MCF 10A (cell line): ENCODE data around the gene CLIC1. TPM values are rescaled to one million over a fixed set of nuclear protein-coding genes. Genes with fewer than 3 reads are reported as not detected.
A peak's percentile ranks its signal among the peaks of the same experiment; 100 is the strongest.

Experiments used
- BruUV-seq: library from RNA; stranded (reverse); fragments of 400-500 nt; replicated peaks from 2 replicates; lab custom pipeline; 2021; lab: Mats Ljungman, UMichigan
- CTCF ChIA-PET: fragments of 300-600 bp; sonication (Branson Sonifier 250); formaldehyde crosslinking; extraction: SDS; loops from one replicate; lab custom pipeline; 2021; ENCODE audit warnings: antibody characterized with exemption, inconsistent platforms; lab: Yijun Ruan, JAX
- POLR2A ChIA-PET: fragments of 300-600, 350-650 bp; sonication (Branson Sonifier 250); formaldehyde crosslinking; extraction: SDS; loops from one replicate; lab custom pipeline; 2020; ENCODE audit warnings: antibody characterized with exemption, inconsistent platforms; lab: Yijun Ruan, JAX
- DNase-seq: peaks from one replicate; pipeline ENCODE4 v3.0.0-alpha.2; 2018; ENCODE audit not compliant: unreplicated experiment
- H3K27ac Mint-ChIP-seq: one replicate; pipeline ENCODE4 v1.8.0; 2022; ENCODE audit warnings: mild to moderate bottlenecking, low read depth, mixed read lengths; ENCODE audit not compliant: unreplicated experiment
- H3K27me3 Mint-ChIP-seq: one replicate; pipeline ENCODE4 v1.8.0; 2022; ENCODE audit warnings: mixed read lengths; ENCODE audit not compliant: insufficient read depth, unreplicated experiment
- H3K36me3 Mint-ChIP-seq: one replicate; pipeline ENCODE4 v1.8.0; 2022; ENCODE audit warnings: mild to moderate bottlenecking, moderate library complexity, mixed read lengths; ENCODE audit not compliant: insufficient read depth, unreplicated experiment
- H3K4me1 Mint-ChIP-seq: one replicate; pipeline ENCODE4 v1.8.0; 2022; ENCODE audit warnings: mixed read lengths; ENCODE audit not compliant: insufficient read depth, unreplicated experiment
- H3K4me3 Mint-ChIP-seq: one replicate; pipeline ENCODE4 v1.8.0; 2022; ENCODE audit warnings: mild to moderate bottlenecking, moderate library complexity, mixed read lengths; ENCODE audit not compliant: unreplicated experiment
- H3K9me3 Mint-ChIP-seq: one replicate; pipeline ENCODE4 v1.8.0; 2022; ENCODE audit warnings: mixed read lengths; ENCODE audit not compliant: unreplicated experiment
- intact Hi-C: fragments of 100-400 bp; cut with micrococcal nuclease; formaldehyde crosslinking; loops from 2 replicates; pipeline ENCODE4 v1.14.1; 2022
- total RNA-seq: library from RNA; stranded (reverse); gene quantifications from 2 replicates; pipeline ENCODE4 v1.2.3, GENCODE V29; 2022
- TF ChIP-seq, protein P1 (sequence below): fragments of 200-600 bp; IDR thresholded peaks from one replicate; pipeline ENCODE4 v1.8.0; 2022; ENCODE audit warnings: antibody characterized with exemption, mild to moderate bottlenecking; ENCODE audit not compliant: unreplicated experiment

The CLIC1 gene
- total RNA-seq, 1 experiment from 2014 or later, result 511 TPM

DNA sequence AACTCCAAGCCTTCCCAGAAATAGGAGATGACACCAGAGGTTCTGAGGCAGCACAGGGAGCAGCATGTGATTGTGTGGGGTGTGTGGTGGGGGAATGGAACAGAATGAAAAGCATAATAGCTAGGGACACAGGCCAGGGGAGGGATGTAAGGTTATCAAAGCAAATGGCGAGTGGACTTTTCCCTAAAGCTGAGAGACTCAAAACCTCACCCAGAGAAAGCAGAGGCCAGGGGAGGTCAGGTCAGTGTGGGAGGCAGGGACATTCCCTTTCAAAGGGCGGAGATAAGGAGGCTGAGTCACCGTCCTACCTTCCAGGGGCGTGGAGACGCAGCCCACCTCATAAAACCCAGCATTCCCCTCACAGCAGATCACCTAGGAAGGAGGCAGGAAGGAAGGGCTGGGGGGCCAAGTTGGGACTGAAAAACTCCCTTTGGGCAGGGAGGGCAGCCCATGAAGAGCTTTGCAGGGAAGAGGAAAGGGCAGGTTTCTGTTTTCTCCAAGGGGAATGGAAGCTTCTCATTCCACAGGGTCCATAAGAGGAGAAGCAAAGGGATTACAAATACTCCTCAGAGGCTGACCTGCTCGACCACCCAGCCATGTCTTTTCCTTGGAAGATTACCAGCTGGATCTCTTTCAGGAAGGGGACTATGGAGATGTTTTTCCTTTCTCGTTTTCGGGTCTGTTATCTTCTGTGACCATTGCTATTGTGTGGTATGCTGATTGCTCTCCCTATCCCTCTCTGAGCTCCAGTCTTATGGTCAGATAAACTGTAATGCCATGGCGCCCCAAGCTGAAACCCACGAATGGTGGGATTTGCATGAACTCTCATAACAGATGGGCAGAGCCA lies 45.9 kb downstream of the CLIC1 start:
- TF ChIP-seq, protein P1, sequence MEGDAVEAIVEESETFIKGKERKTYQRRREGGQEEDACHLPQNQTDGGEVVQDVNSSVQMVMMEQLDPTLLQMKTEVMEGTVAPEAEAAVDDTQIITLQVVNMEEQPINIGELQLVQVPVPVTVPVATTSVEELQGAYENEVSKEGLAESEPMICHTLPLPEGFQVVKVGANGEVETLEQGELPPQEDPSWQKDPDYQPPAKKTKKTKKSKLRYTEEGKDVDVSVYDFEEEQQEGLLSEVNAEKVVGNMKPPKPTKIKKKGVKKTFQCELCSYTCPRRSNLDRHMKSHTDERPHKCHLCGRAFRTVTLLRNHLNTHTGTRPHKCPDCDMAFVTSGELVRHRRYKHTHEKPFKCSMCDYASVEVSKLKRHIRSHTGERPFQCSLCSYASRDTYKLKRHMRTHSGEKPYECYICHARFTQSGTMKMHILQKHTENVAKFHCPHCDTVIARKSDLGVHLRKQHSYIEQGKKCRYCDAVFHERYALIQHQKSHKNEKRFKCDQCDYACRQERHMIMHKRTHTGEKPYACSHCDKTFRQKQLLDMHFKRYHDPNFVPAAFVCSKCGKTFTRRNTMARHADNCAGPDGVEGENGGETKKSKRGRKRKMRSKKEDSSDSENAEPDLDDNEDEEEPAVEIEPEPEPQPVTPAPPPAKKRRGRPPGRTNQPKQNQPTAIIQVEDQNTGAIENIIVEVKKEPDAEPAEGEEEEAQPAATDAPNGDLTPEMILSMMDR, result no peak
- intact Hi-C loops, result no loop called here
- CTCF ChIA-PET, result interaction anchor here (0.5 to 2.2 kb wide), 9 partner anchors 9 to 1918 kb away, joined by 3 to 9 read pairs (median 3); partner anchors contain the start of genes ABHD16A and LY6G5C
- peaks cover 6% of the 10 kb centered on the region for H3K4me1 Mint-ChIP-seq
- no peaks in the 10 kb centered on the region for H3K9me3 Mint-ChIP-seq
- H3K27me3 Mint-ChIP-seq, result no peaks in the 10 kb centered on the region
- POLR2A ChIA-PET, result interaction anchor here (0.6 to 3.4 kb wide), 5 partner anchors 9 to 1008 kb away, joined by 3 to 19 read pairs (median 4); partner anchors contain the start of genes ABHD16A and LY6G5C
- DNase-seq, result no peak
- no peak overlapping the region for H3K4me3 Mint-ChIP-seq
- peak overlapping the region; percentile 33 for H3K27ac Mint-ChIP-seq
- H3K36me3 Mint-ChIP-seq, result peaks cover 57% of the 10 kb centered on the region
- no TSS peak for BruUV-seq

DNA sequence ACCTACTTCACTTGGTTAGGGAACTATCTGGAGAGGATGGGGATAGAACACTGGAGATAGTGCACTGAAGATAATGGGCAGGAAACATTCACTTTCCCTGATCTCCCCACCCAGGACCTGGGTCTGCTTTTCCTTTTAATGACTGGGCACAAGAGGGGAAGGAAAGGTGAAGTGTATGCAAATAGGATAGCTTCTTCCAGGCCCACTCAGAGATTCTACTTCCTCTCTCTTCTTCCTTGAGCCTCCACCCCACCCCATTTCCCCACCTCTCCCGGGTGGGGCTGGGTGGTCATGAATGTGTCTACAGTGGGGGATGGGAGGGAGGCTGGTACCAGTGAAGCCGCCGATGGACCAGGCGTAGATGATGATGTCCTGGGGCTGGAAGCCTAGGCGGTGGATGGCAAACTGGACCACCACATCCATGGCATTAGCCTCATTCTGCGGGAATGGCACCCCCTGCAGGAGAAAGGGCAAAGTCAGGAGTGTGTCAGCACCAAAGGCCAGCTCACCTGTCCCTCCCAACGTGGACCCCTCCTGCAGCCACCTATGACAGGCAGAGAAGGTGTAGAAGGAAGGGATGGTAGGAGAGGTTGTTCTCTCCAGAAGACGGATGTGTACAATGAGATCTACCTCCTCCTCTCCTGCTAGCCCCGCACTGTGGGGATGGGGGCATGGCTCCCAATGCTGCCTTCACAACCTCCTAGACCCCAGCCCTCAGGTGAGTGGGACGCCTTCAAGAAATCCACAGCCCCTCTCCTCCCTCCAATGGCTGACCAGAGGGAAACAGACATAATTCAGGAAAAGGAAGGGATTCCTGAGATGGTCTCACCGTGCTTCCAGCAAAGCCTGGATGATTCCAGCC lies 46.9 kb downstream of the CLIC1 start:
- no peaks in the 10 kb centered on the region for H3K27me3 Mint-ChIP-seq
- intact Hi-C loops, result no loop called here
- CTCF ChIA-PET, result interaction anchor here (0.9 to 2.2 kb wide), 3 partner anchors 8 to 22 kb away, joined by 3 to 9 read pairs (median 3); partner anchors contain the start of gene LY6G5C
- BruUV-seq, result no TSS peak
- DNase-seq, result no peak
- H3K36me3 Mint-ChIP-seq, result peaks cover 54% of the 10 kb centered on the region
- no peaks in the 10 kb centered on the region for H3K9me3 Mint-ChIP-seq
- H3K4me3 Mint-ChIP-seq, result no peak overlapping the region
- H3K4me1 Mint-ChIP-seq, result peaks cover 6% of the 10 kb centered on the region
- TF ChIP-seq, protein P1, result no peak
- POLR2A ChIA-PET, result interaction anchor here (0.7 to 1.0 kb wide), 2 partner anchors 9 to 38 kb away, joined by 3 read pairs; partner anchors contain the start of gene LY6G5C
- no peak overlapping the region for H3K27ac Mint-ChIP-seq

DNA sequence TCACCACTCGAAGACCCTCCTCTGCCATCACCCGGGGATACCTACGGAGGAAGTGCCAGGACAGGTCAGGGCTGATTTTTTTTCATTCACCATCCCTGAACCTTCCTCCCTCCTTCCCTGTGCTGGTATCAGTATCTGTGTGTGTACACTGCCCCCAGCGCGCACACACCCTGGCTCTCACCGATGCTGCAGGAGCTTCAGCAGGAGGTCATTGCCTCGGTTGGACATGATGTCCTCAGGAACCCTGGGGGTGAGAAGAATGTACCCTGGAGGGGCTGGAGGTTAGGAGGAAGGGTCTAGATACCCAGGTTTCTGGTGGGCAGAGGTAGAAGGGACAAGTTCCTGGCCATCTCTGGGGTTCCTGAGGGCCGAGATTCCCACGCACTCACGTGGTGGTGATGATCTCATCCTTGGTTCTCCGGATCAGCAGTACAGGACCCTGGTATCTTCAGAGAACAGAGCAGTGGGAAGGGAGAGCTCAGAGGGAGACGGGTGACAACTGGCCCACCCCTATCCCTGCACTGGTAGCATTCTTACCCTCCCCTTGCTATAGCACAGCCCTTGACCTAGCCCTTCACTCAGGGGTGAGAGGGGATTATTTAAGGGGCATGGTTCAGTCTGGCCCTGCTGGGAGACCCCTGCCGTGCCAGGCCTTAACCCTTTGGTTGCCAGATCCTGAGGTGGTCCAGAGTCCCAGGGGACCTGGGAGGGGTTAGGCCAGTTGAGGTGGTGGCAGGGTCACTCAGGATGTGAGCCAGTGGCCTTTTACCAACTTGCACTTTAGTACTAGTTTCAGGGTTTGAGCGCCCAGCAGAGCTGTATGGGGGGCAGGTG lies 48.3 kb downstream of the CLIC1 start:
- no peaks in the 10 kb centered on the region for H3K9me3 Mint-ChIP-seq
- BruUV-seq, result no TSS peak
- H3K27ac Mint-ChIP-seq, result no peak overlapping the region
- no peak overlapping the region for H3K4me3 Mint-ChIP-seq
- DNase-seq, result no peak
- H3K36me3 Mint-ChIP-seq, result peaks cover 42% of the 10 kb centered on the region
- intact Hi-C loops, result no loop called here
- H3K27me3 Mint-ChIP-seq, result no peaks in the 10 kb centered on the region
- H3K4me1 Mint-ChIP-seq, result peaks cover 6% of the 10 kb centered on the region
- TF ChIP-seq, protein P1, result no peak
- POLR2A ChIA-PET, result interaction anchor here (0.7 kb wide), 1 partner anchor 27 kb away, joined by 3 read pairs; no protein-coding TSS in a partner anchor
- CTCF ChIA-PET, result interaction anchor here (0.6 to 0.7 kb wide), 4 partner anchors 145 to 287 kb away, joined by 3 to 4 read pairs (median 3); no protein-coding TSS in a partner anchor
